Measurements from ENCODE around the gene NAB1. TPM values are rescaled to one million over a fixed set of nuclear protein-coding genes. Genes with fewer than 3 reads are reported as not detected.

NAB1 gene
- total RNA-seq, 2 experiments from 2014 or later: 33.0 to 36.3 TPM

- POLR2A ChIA-PET: no interaction called here
- Mint-ChIP-seq H3K9me3 (no peaks in the 10 kb centered on the region), H3K27me3 (no peaks in the 10 kb centered on the region), H3K27ac (no peak overlapping the region), H3K4me3 (no peak overlapping the region), H3K4me1 (no peaks in the 10 kb centered on the region), H3K36me3 (peaks cover 39% of the 10 kb centered on the region)
- DNase-seq (no peak), ATAC-seq (ENCODE audit: low read depth) (no peak)
Measured at GRCh38 chr2:190668892-190669291, 20.0 kb downstream of the NAB1 start.

- no peak overlapping the region for H3K4me3 Mint-ChIP-seq
- peaks cover 40% of the 10 kb centered on the region for H3K36me3 Mint-ChIP-seq
- H3K27me3 Mint-ChIP-seq: no peaks in the 10 kb centered on the region
- H3K4me1 Mint-ChIP-seq: peaks cover 12% of the 10 kb centered on the region
- DNase-seq (no peak), ATAC-seq (ENCODE audit: low read depth) (no peak)
- H3K27ac Mint-ChIP-seq: no peak overlapping the region
- H3K9me3 Mint-ChIP-seq: no peaks in the 10 kb centered on the region
- POLR2A ChIA-PET: no interaction called here
Measured at GRCh38 chr2:190670182-190670946, 21.5 kb downstream of the NAB1 start.

- no peaks in the 10 kb centered on the region for H3K27me3 Mint-ChIP-seq
- H3K4me1 Mint-ChIP-seq: peaks cover 28% of the 10 kb centered on the region
- no peak for DNase-seq
- H3K9me3 Mint-ChIP-seq: no peaks in the 10 kb centered on the region
- H3K27ac Mint-ChIP-seq: no peak overlapping the region
- H3K4me3 Mint-ChIP-seq: no peak overlapping the region
- POLR2A ChIA-PET: no interaction called here
- peaks cover 28% of the 10 kb centered on the region for H3K36me3 Mint-ChIP-seq
- ATAC-seq (ENCODE audit: low read depth): peak; percentile 24
Measured at GRCh38 chr2:190674966-190675650, 26.2 kb downstream of the NAB1 start.

- DNase-seq (no peak), ATAC-seq (ENCODE audit: low read depth) (no peak)
- Mint-ChIP-seq H3K27me3 (no peaks in the 10 kb centered on the region), H3K9me3 (no peaks in the 10 kb centered on the region), H3K27ac (no peak overlapping the region), H3K4me3 (no peak overlapping the region), H3K4me1 (peaks cover 29% of the 10 kb centered on the region), H3K36me3 (peaks cover 19% of the 10 kb centered on the region)
- POLR2A ChIA-PET: no interaction called here
Measured at GRCh38 chr2:190677255-190677654, 28.4 kb downstream of the NAB1 start.

GRCh38 chr2:190678444-190679162 lies 29.7 kb downstream of the NAB1 start:
- H3K4me1 Mint-ChIP-seq: peaks cover 29% of the 10 kb centered on the region
- H3K36me3 Mint-ChIP-seq: peaks cover 11% of the 10 kb centered on the region
- H3K4me3 Mint-ChIP-seq: peak overlapping the region; percentile 29

GRCh38 chr2:190679391-190679790 lies 30.5 kb downstream of the NAB1 start:
- H3K36me3 Mint-ChIP-seq: peaks cover 7% of the 10 kb centered on the region
- no peaks in the 10 kb centered on the region for H3K27me3 Mint-ChIP-seq
- H3K27ac Mint-ChIP-seq: no peak overlapping the region
- H3K4me1 Mint-ChIP-seq: peaks cover 25% of the 10 kb centered on the region
- POLR2A ChIA-PET: interaction anchor here (1.7 kb wide), 1 partner anchor 272 kb away, joined by 4 read pairs; no protein-coding TSS in a partner anchor
- H3K9me3 Mint-ChIP-seq: no peaks in the 10 kb centered on the region
- DNase-seq (no peak), ATAC-seq (ENCODE audit: low read depth) (no peak)
- H3K4me3 Mint-ChIP-seq: no peak overlapping the region

More at GRCh38 chr2:190678444-190679162, 29.7 kb downstream of the NAB1 start:
- POLR2A ChIA-PET: interaction anchor here (1.0 to 1.7 kb wide), 2 partner anchors 271 to 287 kb away, joined by 3 to 4 read pairs; no protein-coding TSS in a partner anchor
- DNase-seq (no peak), ATAC-seq (ENCODE audit: low read depth) (peak; percentile 27)
- H3K9me3 Mint-ChIP-seq: no peaks in the 10 kb centered on the region
- H3K27me3 Mint-ChIP-seq: no peaks in the 10 kb centered on the region
- peak overlapping the region; percentile 14 for H3K27ac Mint-ChIP-seq

- DNase-seq: peak; percentile 62
- POLR2A ChIA-PET: no interaction called here
- peak overlapping the region; percentile 21 for H3K27ac Mint-ChIP-seq
- no peaks in the 10 kb centered on the region for H3K9me3 Mint-ChIP-seq
- no peaks in the 10 kb centered on the region for H3K27me3 Mint-ChIP-seq
- H3K4me1 Mint-ChIP-seq: peaks cover 20% of the 10 kb centered on the region
- peaks cover 5% of the 10 kb centered on the region for H3K36me3 Mint-ChIP-seq
- ATAC-seq (ENCODE audit: low read depth): peak; percentile 79
- no peak overlapping the region for H3K4me3 Mint-ChIP-seq
Measured at GRCh38 chr2:190679813-190680591, 31.1 kb downstream of the NAB1 start.

- no peak for DNase-seq
- Mint-ChIP-seq H3K27me3 (no peaks in the 10 kb centered on the region), H3K36me3 (peaks cover 5% of the 10 kb centered on the region), H3K4me1 (peaks cover 17% of the 10 kb centered on the region), H3K4me3 (no peak overlapping the region), H3K27ac (no peak overlapping the region), H3K9me3 (no peaks in the 10 kb centered on the region)
- POLR2A ChIA-PET: no interaction called here
- no peak for ATAC-seq (ENCODE audit: low read depth)
Measured at GRCh38 chr2:190682168-190682567, 33.3 kb downstream of the NAB1 start.

- DNase-seq (no peak), ATAC-seq (ENCODE audit: low read depth) (no peak)
- POLR2A ChIA-PET: interaction anchor here (0.6 kb wide), 1 partner anchor 35 kb away, joined by 4 read pairs; the partner anchor contains the start of gene NAB1
- no peak overlapping the region for H3K4me3 Mint-ChIP-seq
- peaks cover 10% of the 10 kb centered on the region for H3K4me1 Mint-ChIP-seq
- peaks cover 11% of the 10 kb centered on the region for H3K36me3 Mint-ChIP-seq
- H3K27ac Mint-ChIP-seq: no peak overlapping the region
- no peaks in the 10 kb centered on the region for H3K27me3 Mint-ChIP-seq
- no peaks in the 10 kb centered on the region for H3K9me3 Mint-ChIP-seq
Measured at GRCh38 chr2:190683802-190684201, 34.9 kb downstream of the NAB1 start.

- no peaks in the 10 kb centered on the region for H3K9me3 Mint-ChIP-seq
- ATAC-seq (ENCODE audit: low read depth): no peak
- POLR2A ChIA-PET: no interaction called here
- H3K27me3 Mint-ChIP-seq: no peaks in the 10 kb centered on the region
- H3K4me1 Mint-ChIP-seq: peaks cover 3% of the 10 kb centered on the region
- H3K27ac Mint-ChIP-seq: no peak overlapping the region
- no peak for DNase-seq
- no peak overlapping the region for H3K4me3 Mint-ChIP-seq
- peaks cover 16% of the 10 kb centered on the region for H3K36me3 Mint-ChIP-seq
Measured at GRCh38 chr2:190684931-190685330, 36.0 kb downstream of the NAB1 start.

- POLR2A ChIA-PET: no interaction called here
- peaks cover 18% of the 10 kb centered on the region for H3K36me3 Mint-ChIP-seq
- no peaks in the 10 kb centered on the region for H3K27me3 Mint-ChIP-seq
- no peak overlapping the region for H3K4me3 Mint-ChIP-seq
- H3K4me1 Mint-ChIP-seq: no peaks in the 10 kb centered on the region
- DNase-seq: no peak
- H3K27ac Mint-ChIP-seq: no peak overlapping the region
- no peaks in the 10 kb centered on the region for H3K9me3 Mint-ChIP-seq
- no peak for ATAC-seq (ENCODE audit: low read depth)
Measured at GRCh38 chr2:190685333-190685732, 36.5 kb downstream of the NAB1 start.

- Mint-ChIP-seq H3K27ac (no peak overlapping the region), H3K27me3 (no peaks in the 10 kb centered on the region), H3K4me1 (no peaks in the 10 kb centered on the region), H3K9me3 (peaks cover 3% of the 10 kb centered on the region), H3K36me3 (peaks cover 30% of the 10 kb centered on the region), H3K4me3 (no peak overlapping the region)
- no peak for DNase-seq
- no peak for ATAC-seq (ENCODE audit: low read depth)
- POLR2A ChIA-PET: no interaction called here
Measured at GRCh38 chr2:190693533-190694232, 44.8 kb downstream of the NAB1 start.
